Measurements from ENCODE around the gene TCERG1L.

- TF ChIP-seq POLR2A (IDR thresholded peaks at IDR 0.05) = no peak
- no peak for TF ChIP-seq CTCF (IDR thresholded peaks at IDR 0.05)
Measured at GRCh38 chr10:131086511-131086910, 225.0 kb downstream of the TCERG1L start.
